D721Med (cell line): ENCODE measurements around the gene JMJD1C.
"Not testable (repeated sequence)": the region's sequence is repeated elsewhere in the genome, so short reads cannot be mapped to it uniquely, and the experiment has no call there.

ENCODE experiments used
- DNase-seq: peaks from one replicate; pipeline ENCODE4 v3.0.0; 2011; ENCODE audit warnings: low spot score; ENCODE audit not compliant: insufficient read length
- FAIRE-seq: peaks from 2 replicates; lab custom pipeline; 2011; peaks lifted over from hg19 to GRCh38; lab: Jason Lieb, UNC
- TF ChIP-seq, protein P1 (sequence below): IDR thresholded peaks from 2 replicates; pipeline ENCODE4 v1.5.1; 2012; ENCODE audit warnings: mild to moderate bottlenecking, control low read depth; ENCODE audit not compliant: insufficient read depth; ENCODE audit errors: missing control alignments

JMJD1C gene

DNA sequence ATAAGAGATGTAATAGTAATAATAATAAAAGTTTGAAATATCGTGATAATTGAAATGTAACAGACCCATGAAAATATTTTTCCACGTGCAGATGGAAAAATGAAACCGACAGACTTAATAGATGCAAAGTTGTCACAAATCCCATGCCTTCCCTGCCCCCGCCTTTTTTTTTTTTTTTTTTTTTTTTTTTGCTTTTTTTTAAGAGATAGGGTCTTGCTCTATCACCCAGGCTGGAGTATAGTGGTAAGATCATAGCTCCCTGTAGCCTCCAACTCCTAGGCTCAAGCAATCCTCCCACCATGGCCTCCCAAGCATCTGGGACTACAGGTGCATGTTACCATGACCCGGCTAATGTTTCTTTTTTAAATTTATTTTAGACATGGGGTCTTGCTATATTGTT, 80.5 kb downstream of the JMJD1C start:
- no peak for FAIRE-seq
- TF ChIP-seq, protein P1, sequence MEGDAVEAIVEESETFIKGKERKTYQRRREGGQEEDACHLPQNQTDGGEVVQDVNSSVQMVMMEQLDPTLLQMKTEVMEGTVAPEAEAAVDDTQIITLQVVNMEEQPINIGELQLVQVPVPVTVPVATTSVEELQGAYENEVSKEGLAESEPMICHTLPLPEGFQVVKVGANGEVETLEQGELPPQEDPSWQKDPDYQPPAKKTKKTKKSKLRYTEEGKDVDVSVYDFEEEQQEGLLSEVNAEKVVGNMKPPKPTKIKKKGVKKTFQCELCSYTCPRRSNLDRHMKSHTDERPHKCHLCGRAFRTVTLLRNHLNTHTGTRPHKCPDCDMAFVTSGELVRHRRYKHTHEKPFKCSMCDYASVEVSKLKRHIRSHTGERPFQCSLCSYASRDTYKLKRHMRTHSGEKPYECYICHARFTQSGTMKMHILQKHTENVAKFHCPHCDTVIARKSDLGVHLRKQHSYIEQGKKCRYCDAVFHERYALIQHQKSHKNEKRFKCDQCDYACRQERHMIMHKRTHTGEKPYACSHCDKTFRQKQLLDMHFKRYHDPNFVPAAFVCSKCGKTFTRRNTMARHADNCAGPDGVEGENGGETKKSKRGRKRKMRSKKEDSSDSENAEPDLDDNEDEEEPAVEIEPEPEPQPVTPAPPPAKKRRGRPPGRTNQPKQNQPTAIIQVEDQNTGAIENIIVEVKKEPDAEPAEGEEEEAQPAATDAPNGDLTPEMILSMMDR, result no peak
- no peak for DNase-seq

DNA sequence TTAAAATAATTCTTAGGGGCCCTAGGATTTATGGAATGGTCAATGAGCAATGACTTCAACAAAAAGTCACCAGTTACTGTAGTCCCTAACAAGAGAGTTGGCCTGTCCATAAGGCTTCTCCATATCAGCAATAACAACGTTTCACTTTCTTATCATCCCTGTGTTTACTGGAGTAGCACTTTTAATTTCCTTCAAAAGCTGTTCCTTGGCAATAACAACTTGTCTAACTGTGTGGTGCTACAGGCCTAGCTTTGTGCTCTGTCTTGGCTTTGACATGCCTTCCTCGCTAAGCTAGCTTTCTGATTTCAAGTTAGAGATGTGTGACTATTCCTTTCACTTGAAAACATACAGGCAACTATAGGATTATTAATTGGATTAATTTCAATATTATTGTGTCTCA, 81.1 kb downstream of the JMJD1C start:
- TF ChIP-seq, protein P1, result no peak
- FAIRE-seq (no peak), DNase-seq (no peak)

DNA sequence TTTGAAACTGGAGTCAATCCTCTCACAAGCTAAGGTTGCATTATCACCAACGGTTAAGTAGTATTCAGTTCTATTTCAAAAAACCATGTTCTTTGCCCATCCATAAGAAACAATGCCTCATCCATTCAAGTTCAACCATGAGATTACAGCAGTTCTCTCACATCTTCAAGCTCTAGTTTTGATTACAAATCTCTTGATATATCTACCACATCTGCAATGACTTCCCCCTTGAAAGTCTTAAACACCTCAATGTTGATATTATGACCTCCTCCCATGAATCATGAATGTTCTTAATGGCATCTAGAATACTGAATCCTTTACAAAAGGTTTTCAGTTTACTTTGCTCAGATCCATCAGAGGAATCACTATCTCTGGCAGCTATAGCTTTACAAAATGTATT, 81.8 kb downstream of the JMJD1C start:
- TF ChIP-seq, protein P1, result no peak
- DNase-seq (no peak), FAIRE-seq (no peak)

DNA sequence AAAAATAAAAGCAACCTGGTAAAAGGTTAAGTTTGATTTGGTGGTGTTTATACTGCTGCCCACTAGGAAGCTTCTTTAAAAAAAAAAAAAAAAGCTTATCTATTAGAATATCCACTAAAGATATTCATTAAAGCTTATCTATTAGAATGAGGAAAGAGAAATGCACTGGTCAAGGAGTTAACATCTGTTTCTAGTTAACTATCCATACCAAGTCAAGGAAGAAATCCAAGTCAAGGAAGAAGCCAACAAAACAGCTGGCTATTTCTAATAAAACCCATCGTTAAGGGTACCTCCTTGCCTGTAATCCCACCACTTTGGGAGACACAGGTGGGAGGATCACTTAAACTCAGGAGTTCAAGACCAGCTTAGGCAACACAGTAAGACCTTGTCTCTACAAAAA, 82.6 kb downstream of the JMJD1C start:
- TF ChIP-seq, protein P1, result no peak
- no peak for DNase-seq
- FAIRE-seq, result no peak

DNA sequence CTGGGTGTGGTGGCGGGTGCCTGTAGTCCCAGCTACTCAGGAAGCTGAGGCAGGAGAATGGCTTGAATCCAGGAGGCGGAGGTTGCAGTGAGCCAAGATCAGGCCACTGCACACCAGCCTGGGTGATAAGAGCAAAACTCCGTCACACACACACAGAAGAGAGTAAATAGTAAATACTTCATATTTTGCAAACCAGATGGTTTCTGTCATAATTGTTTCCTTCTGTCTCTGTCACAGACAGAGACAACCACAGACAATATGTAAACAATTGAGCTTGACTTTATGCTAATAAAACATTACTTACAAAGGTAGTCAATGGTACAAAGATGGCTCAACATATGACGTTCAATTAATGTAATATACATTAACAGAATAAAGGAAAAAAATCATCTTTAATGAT, 83.7 kb downstream of the JMJD1C start:
- DNase-seq, result no peak
- FAIRE-seq, result no peak
- TF ChIP-seq, protein P1, result no peak

DNA sequence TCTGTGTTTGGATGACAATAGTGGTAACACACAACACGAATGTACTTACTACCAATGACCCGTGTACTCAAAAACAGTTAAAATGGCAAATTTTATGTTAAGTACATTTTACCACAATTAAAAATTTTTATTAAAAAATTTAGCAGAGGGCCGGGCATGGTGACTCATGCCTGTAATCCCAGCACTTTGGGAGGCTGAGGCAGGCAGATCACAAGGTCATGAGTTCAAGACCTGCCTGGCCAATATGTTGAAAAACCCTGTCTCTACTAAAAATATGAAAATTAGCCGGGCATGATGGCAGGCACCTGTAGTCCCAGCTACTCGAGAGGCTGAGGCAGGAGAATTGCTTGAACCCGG, 88.5 kb downstream of the JMJD1C start:
- DNase-seq, FAIRE-seq: not testable (repeated sequence)

DNA sequence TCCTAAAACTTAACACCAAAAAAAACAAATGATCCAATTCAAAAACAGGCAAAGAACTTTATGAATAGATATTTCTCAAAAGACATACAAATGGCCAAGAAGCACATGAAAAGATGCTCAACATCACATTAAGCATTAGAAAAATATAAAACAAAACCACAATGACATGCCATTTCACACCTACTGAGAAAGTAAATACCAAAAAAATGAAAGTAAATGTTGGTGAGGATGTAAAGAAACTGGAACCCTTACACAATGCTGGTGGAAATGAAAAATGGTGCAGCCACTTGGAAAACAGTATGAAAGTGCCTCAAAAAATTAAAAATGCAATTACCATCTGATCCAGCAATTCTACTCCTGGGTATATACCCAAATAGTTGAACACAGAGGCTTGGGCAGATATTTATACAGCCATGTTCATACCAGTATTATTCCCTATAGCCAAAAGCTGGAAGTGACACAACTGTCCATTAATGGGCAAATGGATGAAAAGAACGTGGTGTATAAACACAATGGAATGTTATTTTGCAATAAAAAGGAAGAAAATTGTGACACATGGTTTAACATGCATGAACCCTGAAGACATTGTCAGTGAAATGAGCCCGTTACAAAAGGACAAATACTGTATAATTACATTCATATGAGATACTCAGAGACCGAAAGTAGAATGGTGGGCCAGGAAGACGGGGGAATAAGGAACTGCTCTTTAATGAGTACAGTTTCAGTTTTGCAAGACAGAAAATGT, 89.0 kb downstream of the JMJD1C start:
- FAIRE-seq (no peak), DNase-seq (no peak)
- TF ChIP-seq, protein P1, result no peak

DNA sequence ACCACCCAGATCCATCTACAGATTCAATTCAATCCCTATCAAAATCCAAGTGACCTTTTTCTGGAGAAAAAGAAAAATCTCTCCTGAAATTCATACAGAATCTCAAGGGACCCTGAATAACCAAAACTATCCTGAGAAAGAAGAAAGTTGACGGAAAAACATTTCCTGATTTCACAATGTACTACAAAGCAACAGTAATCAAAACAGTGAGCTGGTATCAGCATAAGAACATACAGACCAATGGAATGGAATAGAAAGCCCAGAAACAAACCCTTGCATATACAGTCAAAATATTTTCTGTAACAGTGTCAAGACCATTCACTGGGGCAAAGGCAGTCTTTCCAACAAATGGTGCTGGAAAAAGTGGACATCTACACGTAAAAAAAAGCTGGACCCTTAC, 89.9 kb downstream of the JMJD1C start:
- FAIRE-seq (no peak), DNase-seq (no peak)
- TF ChIP-seq, protein P1, result no peak
